ENCODE data around the gene WHAMM. TPM values are rescaled to one million over a fixed set of nuclear protein-coding genes. Genes with fewer than 3 reads are reported as not detected.
"Not testable (repeated sequence)": the region's sequence is repeated elsewhere in the genome, so short reads cannot be mapped to it uniquely, and the experiment has no call there.

WHAMM gene
- total RNA-seq, 1 donor from 2014 or later: 18.8 TPM

GRCh38 chr15:82810890-82811426 lies 1.5 kb downstream of the WHAMM start:
- DNase-seq (ENCODE audit: low spot score in 2 of 2): no peak
- H3K9me3 ChIP-seq: no peaks in the 10 kb centered on the region
- H3K4me1 ChIP-seq: peaks cover 7 to 16% of the 10 kb centered on the region in 2 donors
- intact Hi-C loops (cut with DNase I): no loop called here
- H3K36me3 ChIP-seq: peaks cover 10 to 27% of the 10 kb centered on the region in 2 donors
- TF ChIP-seq CTCF (IDR thresholded peaks at IDR 0.05): no peak
- peak overlapping the region; percentile 90 to 91 for H3K4me3 ChIP-seq
- no peaks in the 10 kb centered on the region for H3K27me3 ChIP-seq
- peak overlapping the region; percentile 98 to 100 for H3K27ac ChIP-seq

GRCh38 chr15:82812994-82813393 lies 3.6 kb downstream of the WHAMM start:
- no peak for TF ChIP-seq CTCF (IDR thresholded peaks at IDR 0.05)
- H3K9me3 ChIP-seq: no peaks in the 10 kb centered on the region
- peaks cover 24 to 45% of the 10 kb centered on the region in 2 donors for H3K36me3 ChIP-seq
- H3K27me3 ChIP-seq: no peaks in the 10 kb centered on the region
- DNase-seq (ENCODE audit: low spot score in 2 of 2): no peak
- intact Hi-C loops (cut with DNase I): no loop called here
- peaks cover 7 to 16% of the 10 kb centered on the region in 2 donors for H3K4me1 ChIP-seq
- H3K4me3 ChIP-seq: no peak overlapping the region
- no peak overlapping the region for H3K27ac ChIP-seq

GRCh38 chr15:82820128-82820527 lies 10.7 kb downstream of the WHAMM start:
- intact Hi-C loops (cut with DNase I): no loop called here
- H3K36me3 ChIP-seq: peaks cover 48 to 87% of the 10 kb centered on the region in 2 donors
- no peaks in the 10 kb centered on the region for H3K27me3 ChIP-seq
- no peaks in the 10 kb centered on the region for H3K4me1 ChIP-seq
- TF ChIP-seq CTCF (IDR thresholded peaks at IDR 0.05): no peak
- no peak for DNase-seq (ENCODE audit: low spot score in 2 of 2)
- H3K9me3 ChIP-seq: no peaks in the 10 kb centered on the region
- H3K4me3 ChIP-seq: no peak overlapping the region
- H3K27ac ChIP-seq: no peak overlapping the region

- H3K9me3 ChIP-seq; H3K4me3 ChIP-seq; H3K4me1 ChIP-seq; DNase-seq (ENCODE audit: low spot score in 2 of 2); H3K27me3 ChIP-seq; intact Hi-C loops (cut with DNase I); H3K27ac ChIP-seq: not testable (repeated sequence)
- H3K36me3 ChIP-seq: peaks cover 61 to 91% of the 10 kb centered on the region in 2 donors
These were observed 12.0 kb downstream of the WHAMM start for GRCh38 chr15:82821396-82821795.

GRCh38 chr15:82821851-82822250 lies 12.4 kb downstream of the WHAMM start:
- H3K9me3 ChIP-seq; DNase-seq (ENCODE audit: low spot score in 2 of 2); H3K27ac ChIP-seq; H3K4me1 ChIP-seq; H3K27me3 ChIP-seq; H3K4me3 ChIP-seq; intact Hi-C loops (cut with DNase I): not testable (repeated sequence)
- peaks cover 61 to 91% of the 10 kb centered on the region in 2 donors for H3K36me3 ChIP-seq

GRCh38 chr15:82823049-82823448 lies 13.6 kb downstream of the WHAMM start:
- DNase-seq (ENCODE audit: low spot score in 2 of 2): no peak
- peaks cover 62 to 91% of the 10 kb centered on the region in 2 donors for H3K36me3 ChIP-seq
- intact Hi-C loops (cut with DNase I): no loop called here
- no peak overlapping the region for H3K4me3 ChIP-seq
- H3K4me1 ChIP-seq: no peaks in the 10 kb centered on the region
- no peaks in the 10 kb centered on the region for H3K9me3 ChIP-seq
- no peak for TF ChIP-seq CTCF (IDR thresholded peaks at IDR 0.05)
- H3K27me3 ChIP-seq: no peaks in the 10 kb centered on the region
- H3K27ac ChIP-seq: no peak overlapping the region

GRCh38 chr15:82828075-82828474 lies 18.6 kb downstream of the WHAMM start:
- Histone ChIP-seq H3K27ac (no peak overlapping the region), H3K4me3 (no peak overlapping the region), H3K9me3 (no peaks in the 10 kb centered on the region), H3K27me3 (no peaks in the 10 kb centered on the region), H3K4me1 (peaks cover 0 to 11% of the 10 kb centered on the region in 2 donors), H3K36me3 (peaks cover 75 to 99% of the 10 kb centered on the region in 2 donors)
- no peak for DNase-seq (ENCODE audit: low spot score in 2 of 2)
- TF ChIP-seq CTCF (IDR thresholded peaks at IDR 0.05): no peak
- intact Hi-C loops (cut with DNase I): no loop called here
